Activated CD4-positive, alpha-beta T cell treated with anti-CD3 and anti-CD28 coated beads, Interleukin-2, amount 10 ng/mL, durations not matched to agents 7 days and 5 days (primary cell): ENCODE results near the gene HDAC11. TPM values are rescaled to one million over a fixed set of nuclear protein-coding genes. Genes with fewer than 3 reads are reported as not detected.

ENCODE experiments used
- CTCF ChIA-PET: fragments of 350-600 bp; sonication (Branson Sonifier 250); formaldehyde crosslinking; loops from one replicate; lab custom pipeline; 2021; ENCODE audit warnings: antibody characterized with exemption; lab: Charles Lee
- POLR2A ChIA-PET: fragments of 350-600 bp; sonication (Branson Sonifier 250); formaldehyde crosslinking; loops from one replicate; lab custom pipeline; 2021; ENCODE audit warnings: antibody characterized with exemption; lab: Charles Lee
- DNase-seq: peaks from one replicate; pipeline ENCODE4 v3.0.0-alpha.2; 2020
- H3K27ac Mint-ChIP-seq: one replicate; pipeline ENCODE4 v1.8.0; 2021; ENCODE audit warnings: mild to moderate bottlenecking, moderate library complexity, mixed read lengths
- H3K27me3 Mint-ChIP-seq: one replicate; pipeline ENCODE4 v1.8.0; 2021; ENCODE audit warnings: mixed read lengths
- H3K36me3 Mint-ChIP-seq: one replicate; pipeline ENCODE4 v1.8.0; 2021; ENCODE audit warnings: low read depth, mixed read lengths
- H3K4me1 Mint-ChIP-seq: one replicate; pipeline ENCODE4 v1.8.0; 2021; ENCODE audit warnings: mixed read lengths
- H3K4me3 Mint-ChIP-seq: one replicate; pipeline ENCODE4 v1.8.0; 2021; ENCODE audit warnings: mild to moderate bottlenecking, moderate library complexity, mixed read lengths
- H3K9me3 Mint-ChIP-seq: one replicate; pipeline ENCODE4 v1.8.0; 2021; ENCODE audit warnings: mixed read lengths
- total RNA-seq, 2 experiments: library from RNA; stranded (reverse); gene quantifications; one replicate each; pipeline ENCODE4 v1.2.3, GENCODE V29; 2021

Gene HDAC11
- total RNA-seq, 2 experiments from 2014 or later = 1.6 to 2.3 TPM

- H3K27me3 Mint-ChIP-seq = no peaks in the 10 kb centered on the region
- H3K4me1 Mint-ChIP-seq = no peaks in the 10 kb centered on the region
- H3K4me3 Mint-ChIP-seq = no peak overlapping the region
- H3K9me3 Mint-ChIP-seq = no peaks in the 10 kb centered on the region
- DNase-seq = no peak
- no peak overlapping the region for H3K27ac Mint-ChIP-seq
- CTCF ChIA-PET = interaction anchor here (1.0 to 1.2 kb wide), 2 partner anchors 11 to 130 kb away, joined by 3 to 4 read pairs; no protein-coding TSS in a partner anchor
- H3K36me3 Mint-ChIP-seq = no peaks in the 10 kb centered on the region
- POLR2A ChIA-PET = no interaction called here
Observed at GRCh38 chr3:13506680-13507079, 26.6 kb downstream of the HDAC11 start.

GRCh38 chr3:13507247-13507569 lies 27.1 kb downstream of the HDAC11 start:
- Mint-ChIP-seq H3K4me3 (no peak overlapping the region), H3K36me3 (no peaks in the 10 kb centered on the region), H3K4me1 (no peaks in the 10 kb centered on the region), H3K27me3 (no peaks in the 10 kb centered on the region), H3K27ac (no peak overlapping the region), H3K9me3 (no peaks in the 10 kb centered on the region)
- ChIA-PET POLR2A (no interaction called here), CTCF (interaction anchor here (1.1 to 1.2 kb wide), 2 partner anchors 11 to 18 kb away, joined by 3 to 4 read pairs; no protein-coding TSS in a partner anchor)
- DNase-seq = no peak

- CTCF ChIA-PET = interaction anchor here (1.1 to 1.3 kb wide), 3 partner anchors 12 to 91 kb away, joined by 3 to 4 read pairs (median 3); no protein-coding TSS in a partner anchor
- DNase-seq = no peak
- no peak overlapping the region for H3K27ac Mint-ChIP-seq
Observed at GRCh38 chr3:13507570-13508339, 27.6 kb downstream of the HDAC11 start.

GRCh38 chr3:13508496-13508895 lies 28.4 kb downstream of the HDAC11 start:
- Mint-ChIP-seq H3K27ac (no peak overlapping the region), H3K4me1 (no peaks in the 10 kb centered on the region), H3K4me3 (no peak overlapping the region), H3K27me3 (no peaks in the 10 kb centered on the region), H3K36me3 (no peaks in the 10 kb centered on the region), H3K9me3 (no peaks in the 10 kb centered on the region)
- CTCF ChIA-PET = interaction anchor here (1.3 kb wide), 1 partner anchor 90 kb away, joined by 3 read pairs; no protein-coding TSS in a partner anchor
- POLR2A ChIA-PET = no interaction called here
- DNase-seq = no peak

More at GRCh38 chr3:13507570-13508339, 27.6 kb downstream of the HDAC11 start:
- Mint-ChIP-seq H3K36me3 (no peaks in the 10 kb centered on the region), H3K4me1 (no peaks in the 10 kb centered on the region), H3K27me3 (no peaks in the 10 kb centered on the region), H3K4me3 (no peak overlapping the region), H3K9me3 (no peaks in the 10 kb centered on the region)
- POLR2A ChIA-PET = no interaction called here

- Mint-ChIP-seq H3K4me1 (no peaks in the 10 kb centered on the region), H3K4me3 (no peak overlapping the region), H3K27ac (no peak overlapping the region), H3K27me3 (no peaks in the 10 kb centered on the region), H3K9me3 (no peaks in the 10 kb centered on the region), H3K36me3 (no peaks in the 10 kb centered on the region)
- no peak for DNase-seq
- ChIA-PET CTCF (interaction anchor here (0.9 to 1.3 kb wide), 3 partner anchors 89 to 146 kb away, joined by 3 read pairs; no protein-coding TSS in a partner anchor), POLR2A (no interaction called here)
Observed at GRCh38 chr3:13509059-13509815, 29.1 kb downstream of the HDAC11 start.

GRCh38 chr3:13509816-13510192 lies 29.7 kb downstream of the HDAC11 start:
- Mint-ChIP-seq H3K4me1 (no peaks in the 10 kb centered on the region), H3K9me3 (no peaks in the 10 kb centered on the region), H3K36me3 (no peaks in the 10 kb centered on the region), H3K27ac (no peak overlapping the region), H3K27me3 (no peaks in the 10 kb centered on the region), H3K4me3 (no peak overlapping the region)
- ChIA-PET CTCF (interaction anchor here (0.9 to 1.2 kb wide), 2 partner anchors 127 to 145 kb away, joined by 3 read pairs; no protein-coding TSS in a partner anchor), POLR2A (no interaction called here)
- no peak for DNase-seq

GRCh38 chr3:13512451-13512850 lies 32.3 kb downstream of the HDAC11 start:
- ChIA-PET POLR2A (no interaction called here), CTCF (interaction anchor here (0.9 to 2.1 kb wide), 2 partner anchors 12 to 17 kb away, joined by 3 to 5 read pairs; no protein-coding TSS in a partner anchor)
- Mint-ChIP-seq H3K4me1 (no peaks in the 10 kb centered on the region), H3K27me3 (no peaks in the 10 kb centered on the region), H3K9me3 (no peaks in the 10 kb centered on the region), H3K27ac (no peak overlapping the region), H3K4me3 (no peak overlapping the region), H3K36me3 (no peaks in the 10 kb centered on the region)
- no peak for DNase-seq

- Mint-ChIP-seq H3K4me3 (no peak overlapping the region), H3K9me3 (no peaks in the 10 kb centered on the region), H3K27ac (no peak overlapping the region), H3K27me3 (no peaks in the 10 kb centered on the region), H3K36me3 (no peaks in the 10 kb centered on the region), H3K4me1 (no peaks in the 10 kb centered on the region)
- ChIA-PET CTCF (interaction anchor here (0.9 to 2.1 kb wide), 2 partner anchors 13 to 18 kb away, joined by 3 to 5 read pairs; no protein-coding TSS in a partner anchor), POLR2A (no interaction called here)
- DNase-seq = no peak
Observed at GRCh38 chr3:13513051-13513912, 33.2 kb downstream of the HDAC11 start.

GRCh38 chr3:13513913-13514517 lies 33.9 kb downstream of the HDAC11 start:
- ChIA-PET POLR2A (no interaction called here), CTCF (no interaction called here)
- no peak for DNase-seq
- H3K27ac Mint-ChIP-seq = peak overlapping the region; percentile 1
- no peaks in the 10 kb centered on the region for H3K36me3 Mint-ChIP-seq
- no peaks in the 10 kb centered on the region for H3K9me3 Mint-ChIP-seq
- no peak overlapping the region for H3K4me3 Mint-ChIP-seq
- no peaks in the 10 kb centered on the region for H3K4me1 Mint-ChIP-seq
- no peaks in the 10 kb centered on the region for H3K27me3 Mint-ChIP-seq

- Mint-ChIP-seq H3K4me3 (no peak overlapping the region), H3K27me3 (no peaks in the 10 kb centered on the region), H3K36me3 (no peaks in the 10 kb centered on the region), H3K9me3 (no peaks in the 10 kb centered on the region), H3K4me1 (no peaks in the 10 kb centered on the region), H3K27ac (no peak overlapping the region)
- no peak for DNase-seq
- ChIA-PET CTCF (interaction anchor here (1.4 kb wide), 1 partner anchor 133 kb away, joined by 4 read pairs; no protein-coding TSS in a partner anchor), POLR2A (no interaction called here)
Observed at GRCh38 chr3:13514639-13515435, 34.7 kb downstream of the HDAC11 start.
